ENCODE data around the gene GABRD.

Gene GABRD

GRCh38 chr1:1981142-1981500, 38.0 kb upstream of the GABRD start:
- TF ChIP-seq REST (IDR thresholded peaks at IDR 0.05; ENCODE audit: insufficient read depth in 1 of 2, low read depth in 2 of 2, low read length in 2 of 2) (no peak), POLR2AphosphoS5 (IDR thresholded peaks at IDR 0.05; ENCODE audit: low read depth, low read length) (no peak), FOXP2 (optimal IDR thresholded peaks at IDR 0.05; ENCODE audit: borderline replicate concordance, extremely low read depth, extremely low read length, insufficient read depth) (no peak), SIN3A (IDR thresholded peaks at IDR 0.05; ENCODE audit: borderline replicate concordance, insufficient read depth, low read length) (no peak), TAF1 (IDR thresholded peaks at IDR 0.05; ENCODE audit: borderline replicate concordance, insufficient read depth, low read length) (no peak)

- no peak for TF ChIP-seq SIN3A (IDR thresholded peaks at IDR 0.05; ENCODE audit: borderline replicate concordance, insufficient read depth, low read length)
Observed at GRCh38 chr1:1982379-1983232, 36.5 kb upstream of the GABRD start.

- TF ChIP-seq FOXP2 (optimal IDR thresholded peaks at IDR 0.05; ENCODE audit: borderline replicate concordance, extremely low read depth, extremely low read length, insufficient read depth): no peak
- TF ChIP-seq REST (IDR thresholded peaks at IDR 0.05; ENCODE audit: insufficient read depth in 1 of 2, low read depth in 2 of 2, low read length in 2 of 2): no peak
- no peak for TF ChIP-seq TAF1 (IDR thresholded peaks at IDR 0.05; ENCODE audit: borderline replicate concordance, insufficient read depth, low read length)
Observed at GRCh38 chr1:1984560-1985070, 34.5 kb upstream of the GABRD start.

GRCh38 chr1:1985375-1986050, 33.6 kb upstream of the GABRD start:
- TF ChIP-seq REST (IDR thresholded peaks at IDR 0.05; ENCODE audit: insufficient read depth in 1 of 2, low read depth in 2 of 2, low read length in 2 of 2): no peak
- TF ChIP-seq SIN3A (IDR thresholded peaks at IDR 0.05; ENCODE audit: borderline replicate concordance, insufficient read depth, low read length): no peak
- no peak for TF ChIP-seq FOXP2 (optimal IDR thresholded peaks at IDR 0.05; ENCODE audit: borderline replicate concordance, extremely low read depth, extremely low read length, insufficient read depth)
- TF ChIP-seq POLR2AphosphoS5 (IDR thresholded peaks at IDR 0.05; ENCODE audit: low read depth, low read length): no peak
- no peak for TF ChIP-seq TAF1 (IDR thresholded peaks at IDR 0.05; ENCODE audit: borderline replicate concordance, insufficient read depth, low read length)

GRCh38 chr1:1986451-1987141, 32.5 kb upstream of the GABRD start:
- no peak for TF ChIP-seq SIN3A (IDR thresholded peaks at IDR 0.05; ENCODE audit: borderline replicate concordance, insufficient read depth, low read length)
- no peak for TF ChIP-seq TAF1 (IDR thresholded peaks at IDR 0.05; ENCODE audit: borderline replicate concordance, insufficient read depth, low read length)

- TF ChIP-seq SIN3A (IDR thresholded peaks at IDR 0.05; ENCODE audit: borderline replicate concordance, insufficient read depth, low read length) (no peak), FOXP2 (optimal IDR thresholded peaks at IDR 0.05; ENCODE audit: borderline replicate concordance, extremely low read depth, extremely low read length, insufficient read depth) (no peak), TAF1 (IDR thresholded peaks at IDR 0.05; ENCODE audit: borderline replicate concordance, insufficient read depth, low read length) (no peak), POLR2AphosphoS5 (IDR thresholded peaks at IDR 0.05; ENCODE audit: low read depth, low read length) (no peak), REST (IDR thresholded peaks at IDR 0.05; ENCODE audit: insufficient read depth in 1 of 2, low read depth in 2 of 2, low read length in 2 of 2) (no peak)
Observed at GRCh38 chr1:1987142-1987510, 32.0 kb upstream of the GABRD start.

All from PFSK-1 (cell line).